Natural killer cell treated with Interleukin-12 subunit alpha and Interleukin-12 subunit beta and Interleukin-15 and Interleukin-18, amount 100 ng/mL, for 72 hours (primary cell): ENCODE measurements around the gene SORCS2. TPM values are rescaled to one million over a fixed set of nuclear protein-coding genes. Genes with fewer than 3 reads are reported as not detected.

Experiments used
- ATAC-seq, 2 donors: fragments of 150-1000 bp; cut with Tn5 transposase in 1 of 2; sonication (Bioruptor Pico), chemical (Tn5 transposase) in 1 of 2; 2 replicates each; pipeline ENCODE4 v1.10.0; 2021
- DNase-seq: peaks from one replicate; pipeline ENCODE4 v3.0.0; 2022; ENCODE audit warnings: low spot score
- H3K27ac Mint-ChIP-seq, 2 donors: 1 replicate in 1 of 2; 2 replicates in 1 of 2; pipeline ENCODE4 v1.8.0; 2022; ENCODE audit warnings: mixed read lengths in 2 of 2, mild to moderate bottlenecking in 1 of 2, moderate library complexity in 1 of 2
- H3K27me3 Mint-ChIP-seq, 2 donors: 1 replicate in 1 of 2; 2 replicates in 1 of 2; pipeline ENCODE4 v1.8.0; 2022; ENCODE audit warnings: mixed read lengths in 2 of 2
- H3K36me3 Mint-ChIP-seq: one replicate; pipeline ENCODE4 v1.8.0; 2022; ENCODE audit warnings: mixed read lengths
- H3K4me1 Mint-ChIP-seq, 2 donors: 1 replicate in 1 of 2; 2 replicates in 1 of 2; pipeline ENCODE4 v1.8.0; 2022; ENCODE audit warnings: low read depth in 2 of 2, mixed read lengths in 2 of 2, mild to moderate bottlenecking in 1 of 2
- H3K4me3 Mint-ChIP-seq: one replicate; pipeline ENCODE4 v1.8.0; 2022; ENCODE audit warnings: mixed read lengths
- H3K9me3 Mint-ChIP-seq: 2 replicates; pipeline ENCODE4 v1.8.0; 2022; ENCODE audit warnings: mixed read lengths
- total RNA-seq, 2 donors: library from RNA; stranded (reverse); gene quantifications; one replicate each; pipeline ENCODE4 v1.2.3, GENCODE V29; 2022

The SORCS2 gene
- total RNA-seq, 2 donors from 2014 or later, result 0.17 to 0.21 TPM

DNA sequence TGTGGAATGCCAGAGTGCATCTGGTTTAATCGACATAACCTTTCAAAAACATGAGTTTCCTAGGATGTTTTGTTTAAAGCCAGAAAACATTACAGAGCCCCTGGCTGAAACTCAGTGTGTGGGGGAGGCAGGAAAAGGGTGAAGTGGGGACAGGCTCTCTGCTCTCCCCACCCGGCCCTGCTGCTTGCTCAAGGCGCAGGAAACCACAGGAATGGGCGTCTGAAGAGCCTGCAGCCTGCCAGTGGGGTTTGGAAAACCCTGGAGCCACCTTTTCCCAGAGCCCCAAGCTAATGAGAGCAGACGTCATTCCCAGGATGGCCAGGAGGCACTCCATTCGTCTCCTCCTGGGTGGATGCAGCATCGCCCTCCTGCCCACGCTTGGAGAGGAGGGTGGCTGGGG lies 506.7 kb downstream of the SORCS2 start:
- ATAC-seq, result no peak
- peaks cover 0 to 22% of the 10 kb centered on the region in 2 donors for H3K4me1 Mint-ChIP-seq
- DNase-seq, result no peak
- no peaks in the 10 kb centered on the region for H3K9me3 Mint-ChIP-seq
- no peaks in the 10 kb centered on the region for H3K36me3 Mint-ChIP-seq
- H3K27ac Mint-ChIP-seq, result no peak overlapping the region
- no peak overlapping the region for H3K4me3 Mint-ChIP-seq
- peaks cover 8 to 20% of the 10 kb centered on the region in 2 donors for H3K27me3 Mint-ChIP-seq

DNA sequence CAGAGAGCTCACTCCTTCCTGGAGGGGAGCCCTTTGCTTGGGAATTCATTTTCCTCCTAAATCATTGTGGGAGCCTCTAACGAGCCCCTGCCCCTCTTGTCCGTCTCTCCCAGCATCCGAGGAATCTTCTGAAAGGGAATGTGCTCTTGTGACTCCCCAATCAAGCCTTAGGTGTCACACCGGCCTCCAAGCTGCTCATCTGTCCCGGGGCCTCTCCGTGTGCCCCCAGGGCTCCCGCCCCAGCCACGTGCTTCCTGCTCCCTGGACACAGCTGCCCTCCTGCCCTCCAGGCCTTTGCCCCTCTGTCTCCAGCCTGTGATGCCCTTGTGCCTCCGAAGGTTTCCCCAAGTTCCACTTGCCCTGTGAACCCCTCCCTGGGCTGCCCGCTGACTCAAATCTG lies 507.5 kb downstream of the SORCS2 start:
- Mint-ChIP-seq H3K4me1 (peaks cover 0 to 22% of the 10 kb centered on the region in 2 donors), H3K9me3 (no peaks in the 10 kb centered on the region), H3K27me3 (peaks cover 8 to 19% of the 10 kb centered on the region in 2 donors), H3K36me3 (no peaks in the 10 kb centered on the region), H3K4me3 (no peak overlapping the region), H3K27ac (no peak overlapping the region)
- DNase-seq, result no peak
- ATAC-seq, result no peak

DNA sequence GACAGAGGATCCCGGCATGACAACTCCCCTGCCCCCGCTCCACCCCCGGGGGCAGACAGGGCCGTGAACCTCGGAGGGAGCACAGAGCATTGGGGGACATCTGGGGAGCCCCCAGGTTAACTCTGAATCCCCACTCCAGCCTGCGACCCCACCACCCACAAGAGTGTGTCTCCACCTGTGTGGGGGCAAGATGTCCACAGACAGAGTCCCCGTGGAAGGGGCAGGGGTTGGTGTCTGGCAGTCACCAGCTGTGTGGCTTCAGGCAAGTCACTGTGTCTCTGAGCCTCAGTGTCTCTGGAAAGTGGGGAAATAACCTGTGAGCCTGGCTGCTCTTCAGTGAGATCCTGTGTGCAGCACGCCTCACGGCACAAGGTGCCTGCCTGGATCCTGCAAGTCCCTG lies 508.3 kb downstream of the SORCS2 start:
- Mint-ChIP-seq H3K4me3 (no peak overlapping the region), H3K27ac (no peak overlapping the region), H3K4me1 (peaks cover 0 to 22% of the 10 kb centered on the region in 2 donors), H3K9me3 (no peaks in the 10 kb centered on the region), H3K36me3 (no peaks in the 10 kb centered on the region), H3K27me3 (peaks cover 8 to 16% of the 10 kb centered on the region in 2 donors)
- no peak for DNase-seq
- ATAC-seq, result no peak

DNA sequence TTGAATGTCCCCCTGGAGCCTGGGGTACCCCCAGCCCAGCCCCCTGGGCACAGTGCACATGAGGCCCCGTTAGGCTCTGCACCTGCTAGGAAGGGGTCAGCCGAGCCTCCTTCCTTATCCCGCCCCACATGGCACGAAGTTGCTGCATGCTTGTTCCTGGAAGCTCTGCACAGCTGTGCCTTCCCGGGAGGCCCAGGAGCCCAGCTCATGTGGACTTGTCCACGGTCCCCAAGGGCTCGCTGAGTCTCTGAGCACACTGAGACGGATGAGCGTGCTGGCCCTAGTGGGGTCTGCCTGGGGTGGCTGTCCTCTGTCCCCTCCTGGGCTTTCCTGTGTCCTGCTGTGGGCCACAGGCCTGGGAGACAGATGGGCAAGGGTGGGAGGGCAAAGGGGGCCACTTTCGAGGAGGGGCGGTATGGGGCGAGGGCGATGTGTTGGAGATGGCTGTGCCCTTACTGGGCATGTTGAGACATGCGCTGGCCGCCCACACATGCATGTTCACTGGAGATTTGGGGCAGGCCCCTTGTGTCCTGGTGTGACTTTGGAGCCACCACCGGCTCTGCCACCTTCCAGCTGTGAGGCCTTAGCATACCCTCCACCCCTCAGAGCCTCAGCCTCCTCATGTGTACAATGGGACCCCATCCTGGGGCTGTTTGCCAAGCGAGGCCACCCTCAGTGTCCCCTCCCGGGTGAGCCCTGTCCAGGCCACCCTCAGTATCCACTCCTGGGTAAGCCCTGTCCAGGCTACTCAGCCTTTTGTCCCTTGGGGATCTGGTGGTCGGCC lies 509.7 kb downstream of the SORCS2 start:
- H3K27ac Mint-ChIP-seq, result no peak overlapping the region
- H3K9me3 Mint-ChIP-seq, result no peaks in the 10 kb centered on the region
- no peak overlapping the region for H3K4me3 Mint-ChIP-seq
- DNase-seq (no peak), ATAC-seq (no peak)
- no peaks in the 10 kb centered on the region for H3K36me3 Mint-ChIP-seq
- peaks cover 0 to 22% of the 10 kb centered on the region in 2 donors for H3K4me1 Mint-ChIP-seq
- peaks cover 8 to 13% of the 10 kb centered on the region in 2 donors for H3K27me3 Mint-ChIP-seq

DNA sequence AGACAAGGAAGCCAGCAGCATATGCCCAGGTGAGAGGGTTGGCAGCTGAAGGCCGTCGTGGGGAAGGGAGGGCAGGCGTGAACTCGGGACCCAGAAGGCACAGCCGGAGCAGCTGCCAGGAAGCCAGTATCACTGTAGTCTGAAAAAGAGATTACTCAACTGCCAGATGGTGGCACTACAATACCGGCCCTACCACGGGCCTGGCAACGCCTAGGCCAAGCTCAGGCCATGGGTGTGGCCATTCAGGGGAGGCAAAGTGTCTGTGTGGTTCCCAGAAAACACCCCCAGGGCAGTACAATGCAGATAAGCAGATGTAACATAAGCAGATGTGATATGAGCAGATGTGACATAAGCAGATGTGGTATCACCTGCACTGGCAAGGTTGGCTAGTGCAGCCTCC lies 511.4 kb downstream of the SORCS2 start:
- Mint-ChIP-seq H3K36me3 (no peaks in the 10 kb centered on the region), H3K27me3 (peaks cover 2 to 10% of the 10 kb centered on the region in 2 donors), H3K27ac (no peak overlapping the region), H3K9me3 (no peaks in the 10 kb centered on the region), H3K4me3 (no peak overlapping the region), H3K4me1 (peaks cover 0 to 13% of the 10 kb centered on the region in 2 donors)
- ATAC-seq (no peak), DNase-seq (no peak)

DNA sequence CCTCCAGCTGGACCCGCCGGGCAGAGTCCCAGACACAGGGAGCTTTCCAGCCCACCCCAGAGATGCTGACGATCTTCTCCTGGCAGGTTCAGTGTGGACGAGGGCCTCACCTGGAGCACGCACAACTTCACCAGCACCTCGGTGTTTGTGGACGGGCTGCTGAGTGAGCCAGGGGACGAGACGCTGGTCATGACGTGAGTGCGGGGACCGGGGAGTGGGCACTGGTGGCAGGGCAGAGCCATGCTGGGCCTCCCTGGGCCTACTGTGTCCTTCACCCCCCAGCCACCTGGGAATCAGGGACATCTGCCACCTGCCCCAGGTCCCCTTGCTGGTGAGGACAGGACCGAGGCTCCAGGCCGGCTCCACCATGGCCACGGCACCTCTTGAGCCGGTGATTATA lies 511.8 kb downstream of the SORCS2 start:
- H3K36me3 Mint-ChIP-seq, result no peaks in the 10 kb centered on the region
- no peaks in the 10 kb centered on the region for H3K9me3 Mint-ChIP-seq
- H3K4me1 Mint-ChIP-seq, result peaks cover 0 to 11% of the 10 kb centered on the region in 2 donors
- no peak for DNase-seq
- H3K4me3 Mint-ChIP-seq, result no peak overlapping the region
- ATAC-seq, result no peak
- peaks cover 0 to 8% of the 10 kb centered on the region in 2 donors for H3K27me3 Mint-ChIP-seq
- H3K27ac Mint-ChIP-seq, result no peak overlapping the region

DNA sequence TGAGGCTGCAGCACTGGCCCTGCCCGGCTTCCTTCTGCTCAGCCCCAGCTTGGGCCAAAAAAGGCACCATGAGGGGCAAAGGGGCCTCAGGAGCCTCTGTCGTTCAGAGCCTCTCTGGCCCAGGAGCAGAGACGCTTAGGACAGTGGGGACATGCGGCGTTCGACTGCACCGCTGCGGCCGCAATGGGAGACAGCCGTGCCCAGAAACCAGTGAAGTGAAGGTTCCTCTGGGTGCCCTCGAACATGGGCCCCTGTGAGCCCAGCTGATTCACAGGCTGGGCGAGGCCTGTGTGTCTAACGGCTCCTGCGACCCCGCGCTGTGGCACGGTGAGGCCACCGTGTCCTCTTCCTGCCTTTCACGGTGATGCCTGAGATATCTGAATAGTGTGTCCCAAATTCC lies 512.3 kb downstream of the SORCS2 start:
- Mint-ChIP-seq H3K36me3 (no peaks in the 10 kb centered on the region), H3K27me3 (peaks cover 0 to 7% of the 10 kb centered on the region in 2 donors), H3K4me1 (peaks cover 0 to 10% of the 10 kb centered on the region in 2 donors), H3K9me3 (no peaks in the 10 kb centered on the region), H3K27ac (no peak overlapping the region), H3K4me3 (no peak overlapping the region)
- no peak for ATAC-seq
- DNase-seq, result no peak

DNA sequence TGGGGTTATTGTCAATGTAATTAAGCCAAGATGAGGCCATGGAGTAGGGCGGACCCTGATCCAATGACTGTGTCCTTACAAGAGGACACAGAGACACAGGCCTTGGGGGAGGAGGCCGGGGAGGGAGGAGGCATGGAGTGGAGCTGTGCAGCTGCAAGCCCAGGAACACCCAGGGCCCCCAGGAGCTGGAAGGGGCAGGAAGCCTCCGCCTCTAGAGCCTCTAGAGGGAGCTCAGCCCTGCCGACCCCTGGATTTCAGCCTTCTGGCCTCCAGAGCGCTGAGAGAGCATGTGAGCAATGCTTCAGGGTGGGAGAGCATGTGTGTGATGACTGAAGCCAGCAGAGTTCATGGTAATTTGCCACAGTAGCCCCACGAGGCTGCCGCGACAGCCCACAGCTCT lies 512.7 kb downstream of the SORCS2 start:
- H3K9me3 Mint-ChIP-seq, result no peaks in the 10 kb centered on the region
- peaks cover 0 to 9% of the 10 kb centered on the region in 2 donors for H3K4me1 Mint-ChIP-seq
- no peak overlapping the region for H3K27ac Mint-ChIP-seq
- H3K27me3 Mint-ChIP-seq, result peaks cover 0 to 3% of the 10 kb centered on the region in 2 donors
- no peak for DNase-seq
- no peak overlapping the region for H3K4me3 Mint-ChIP-seq
- no peaks in the 10 kb centered on the region for H3K36me3 Mint-ChIP-seq
- no peak for ATAC-seq

DNA sequence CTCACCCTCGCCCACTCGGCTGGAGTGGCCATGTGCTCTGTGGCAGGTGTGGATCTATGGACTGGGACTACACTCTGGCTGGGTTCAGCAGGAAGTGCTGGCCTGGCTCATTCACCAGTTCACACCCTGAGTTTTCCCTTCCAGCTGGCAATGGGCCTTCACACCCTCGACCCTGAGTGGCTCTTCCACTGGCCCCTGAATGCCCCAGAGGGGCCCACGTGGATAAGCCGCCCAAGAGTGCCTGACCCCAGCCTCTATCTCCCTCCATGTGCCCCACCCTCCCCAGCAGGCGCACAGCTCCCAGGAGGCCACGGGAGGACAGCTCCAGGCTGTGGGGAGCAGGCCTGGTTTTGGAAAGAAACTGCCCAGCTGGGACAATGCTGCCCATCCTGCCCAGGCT lies 513.3 kb downstream of the SORCS2 start:
- ATAC-seq (no peak), DNase-seq (no peak)
- Mint-ChIP-seq H3K27me3 (no peaks in the 10 kb centered on the region), H3K27ac (no peak overlapping the region), H3K36me3 (no peaks in the 10 kb centered on the region), H3K9me3 (no peaks in the 10 kb centered on the region), H3K4me3 (no peak overlapping the region), H3K4me1 (peaks cover 0 to 9% of the 10 kb centered on the region in 2 donors)

DNA sequence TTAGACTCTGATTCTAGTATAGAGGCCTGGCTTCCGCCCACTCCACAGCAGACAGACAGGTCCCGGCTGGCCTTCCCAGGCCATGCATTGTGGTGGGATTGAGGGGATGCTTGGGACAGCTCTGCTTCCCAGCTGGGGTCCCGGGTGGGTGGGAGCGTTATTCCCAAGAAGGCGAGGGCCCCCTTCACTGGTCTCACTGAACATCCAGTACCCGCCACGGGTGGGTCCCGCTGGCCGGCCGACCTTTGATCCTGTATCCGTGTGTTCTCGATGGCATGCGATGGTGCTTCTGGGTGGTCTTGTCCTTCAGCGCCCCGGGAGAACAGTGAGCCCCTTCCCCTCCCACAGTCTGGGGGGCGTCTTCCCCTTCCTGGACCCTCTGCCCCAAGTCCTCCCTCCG lies 515.9 kb downstream of the SORCS2 start:
- Mint-ChIP-seq H3K27me3 (no peaks in the 10 kb centered on the region), H3K4me1 (peaks cover 0 to 7% of the 10 kb centered on the region in 2 donors), H3K36me3 (no peaks in the 10 kb centered on the region), H3K4me3 (no peak overlapping the region), H3K27ac (no peak overlapping the region), H3K9me3 (no peaks in the 10 kb centered on the region)
- no peak for DNase-seq
- ATAC-seq, result no peak

DNA sequence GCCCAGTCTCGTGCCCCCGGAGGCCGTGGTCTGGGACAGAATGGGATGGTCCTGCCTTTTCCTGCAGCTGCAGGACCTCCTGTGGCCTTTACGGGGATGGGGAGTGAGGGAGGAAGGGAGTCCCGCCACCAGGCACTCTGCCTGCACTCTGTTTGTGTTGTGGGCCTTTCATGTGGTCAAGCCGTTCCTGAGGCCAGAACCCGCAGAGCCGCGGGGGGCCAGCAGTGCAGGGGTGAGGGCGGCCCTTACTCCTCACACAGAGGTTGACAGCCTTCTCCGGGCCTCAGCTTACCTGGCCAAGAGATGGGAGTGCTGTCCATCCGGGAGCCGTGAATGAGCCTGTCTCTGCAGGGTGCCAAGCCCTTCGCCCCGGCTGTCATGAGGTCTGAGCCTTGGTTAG lies 516.6 kb downstream of the SORCS2 start:
- Mint-ChIP-seq H3K27me3 (no peaks in the 10 kb centered on the region), H3K4me1 (peaks cover 0 to 2% of the 10 kb centered on the region in 2 donors), H3K9me3 (no peaks in the 10 kb centered on the region), H3K36me3 (no peaks in the 10 kb centered on the region), H3K4me3 (no peak overlapping the region), H3K27ac (no peak overlapping the region)
- no peak for ATAC-seq
- no peak for DNase-seq

DNA sequence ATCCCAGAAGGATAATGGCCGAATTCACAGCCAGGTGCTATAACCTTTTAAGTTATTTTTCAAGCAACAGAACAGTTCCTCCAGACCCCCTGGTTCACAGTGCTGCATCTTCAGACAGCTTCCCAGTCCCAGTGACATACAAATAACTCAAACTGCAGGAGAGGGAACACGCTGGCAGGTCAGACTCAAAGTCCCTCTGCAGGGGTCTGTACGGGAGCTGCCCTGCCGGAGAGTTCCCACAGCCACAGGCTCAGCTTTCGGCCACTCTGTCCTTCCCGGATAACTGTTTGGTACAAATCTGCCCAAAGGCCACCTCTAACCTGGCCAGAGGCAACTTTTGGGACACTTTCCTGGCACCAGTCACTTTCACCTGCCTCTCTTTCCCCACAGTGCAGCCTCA lies 517.1 kb downstream of the SORCS2 start:
- DNase-seq (no peak), ATAC-seq (no peak)
- peaks cover 0 to 2% of the 10 kb centered on the region in 2 donors for H3K4me1 Mint-ChIP-seq
- H3K36me3 Mint-ChIP-seq, result no peaks in the 10 kb centered on the region
- no peak overlapping the region for H3K4me3 Mint-ChIP-seq
- no peaks in the 10 kb centered on the region for H3K27me3 Mint-ChIP-seq
- H3K27ac Mint-ChIP-seq, result no peak overlapping the region
- no peaks in the 10 kb centered on the region for H3K9me3 Mint-ChIP-seq

DNA sequence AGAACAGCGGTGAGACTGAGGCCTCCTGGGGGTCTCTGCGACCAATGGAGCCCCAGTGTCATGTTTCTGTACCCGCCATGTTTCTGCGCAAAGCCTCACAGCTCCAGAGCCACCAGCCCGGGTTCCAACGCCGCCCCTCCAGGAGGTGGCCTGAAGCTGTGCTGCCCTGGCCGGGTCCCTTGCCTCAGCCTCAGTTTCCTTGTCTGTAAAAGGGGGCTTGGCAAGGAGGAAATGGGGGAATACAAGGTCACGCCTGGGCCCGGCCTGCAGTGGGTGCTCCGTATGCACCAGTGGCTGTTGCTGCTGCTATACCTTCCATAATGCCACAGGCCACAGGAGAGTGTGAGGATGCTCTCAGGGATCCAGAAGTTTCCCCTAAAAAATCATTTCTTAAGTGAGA lies 517.8 kb downstream of the SORCS2 start:
- H3K27ac Mint-ChIP-seq, result no peak overlapping the region
- peaks cover 0 to 6% of the 10 kb centered on the region in 2 donors for H3K4me1 Mint-ChIP-seq
- no peak for ATAC-seq
- no peaks in the 10 kb centered on the region for H3K27me3 Mint-ChIP-seq
- H3K36me3 Mint-ChIP-seq, result no peaks in the 10 kb centered on the region
- H3K4me3 Mint-ChIP-seq, result no peak overlapping the region
- no peaks in the 10 kb centered on the region for H3K9me3 Mint-ChIP-seq
- no peak for DNase-seq

DNA sequence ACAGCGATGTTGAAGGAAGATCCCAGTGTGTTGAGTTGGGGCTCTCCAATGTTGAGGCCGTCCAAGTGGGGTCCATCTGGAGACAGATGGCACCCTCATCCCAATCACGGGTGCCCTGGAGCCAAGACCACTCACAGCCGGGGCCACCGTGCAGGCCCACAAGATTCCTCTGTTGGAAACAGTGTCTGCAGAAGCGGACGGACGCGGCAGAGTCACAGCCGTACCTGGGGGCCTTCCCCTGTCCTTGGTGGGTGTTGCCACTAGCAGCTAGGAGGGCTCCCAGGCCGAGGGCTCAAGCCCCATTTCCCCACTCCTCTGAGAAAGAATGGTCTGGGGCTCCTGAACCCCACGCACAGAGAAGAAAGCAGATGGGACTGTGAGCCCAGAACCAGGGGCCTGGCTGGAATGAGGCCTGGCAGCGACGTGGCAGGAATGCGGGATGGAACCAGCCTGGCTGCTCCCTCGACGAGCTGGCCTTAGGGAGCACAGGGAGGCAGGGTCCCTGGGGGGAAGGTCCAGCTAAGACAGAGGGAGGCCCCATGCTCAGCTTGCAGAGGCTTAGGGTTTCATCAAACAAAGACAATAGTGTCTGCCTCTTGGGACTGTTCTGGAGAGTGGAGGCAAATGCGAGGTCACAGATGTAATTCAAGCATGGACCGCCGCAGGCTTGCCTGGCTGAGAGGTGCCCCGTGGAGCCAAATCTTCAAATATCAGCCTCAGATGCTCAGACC lies 518.4 kb downstream of the SORCS2 start:
- H3K4me3 Mint-ChIP-seq, result no peak overlapping the region
- H3K36me3 Mint-ChIP-seq, result no peaks in the 10 kb centered on the region
- no peaks in the 10 kb centered on the region for H3K27me3 Mint-ChIP-seq
- H3K4me1 Mint-ChIP-seq, result peaks cover 0 to 6% of the 10 kb centered on the region in 2 donors
- no peak for ATAC-seq
- H3K27ac Mint-ChIP-seq, result no peak overlapping the region
- no peaks in the 10 kb centered on the region for H3K9me3 Mint-ChIP-seq
- DNase-seq, result no peak
